SKM-1 treated with dmso at 0.1 percent for 144 hours (cell line): Measurements from ENCODE around the gene ZNF74.

ENCODE experiments used
- DNase-seq: peaks from one replicate; lab custom pipeline; 2025; ENCODE audit not compliant: unreplicated experiment; lab: John Stamatoyannopoulos, UW

Gene ZNF74

DNA sequence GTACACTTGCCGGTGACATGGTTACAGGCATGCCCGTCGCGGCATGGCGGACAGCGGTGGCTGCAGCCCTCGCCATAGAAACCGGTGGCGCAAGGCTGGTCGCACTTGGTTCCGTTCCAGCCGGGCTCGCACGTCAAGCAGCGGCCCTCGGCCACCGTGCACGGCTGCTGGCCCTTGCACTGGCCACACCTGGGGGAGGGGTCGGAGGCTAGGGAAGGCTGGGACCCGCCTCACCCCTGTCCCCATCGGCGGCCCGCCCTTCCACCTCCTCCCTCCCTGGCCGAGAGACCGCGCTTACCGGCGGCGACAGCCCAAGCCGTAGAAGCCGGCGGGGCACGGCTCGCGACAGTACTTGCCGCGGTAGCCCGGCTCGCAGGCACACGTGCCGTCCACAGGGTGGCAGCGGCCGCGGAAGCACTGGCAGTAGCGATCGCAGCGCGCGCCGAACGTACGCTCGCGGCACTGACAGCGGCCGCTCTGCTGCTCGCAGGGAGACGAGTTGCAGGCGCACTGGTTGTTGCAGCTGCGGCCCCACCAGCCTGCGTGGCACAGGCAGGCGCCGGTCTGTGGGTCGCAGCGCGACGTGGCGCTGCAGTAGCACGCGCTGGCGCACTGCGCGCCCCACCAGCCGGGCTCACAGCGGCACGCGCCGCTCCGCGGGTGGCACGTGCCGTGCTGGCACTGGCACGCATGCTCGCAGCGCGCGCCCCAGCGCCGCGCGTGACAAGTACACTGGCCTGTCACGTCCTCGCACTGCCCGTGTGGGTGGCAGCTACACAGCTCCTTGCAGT lies 37.0 kb downstream of the ZNF74 start:
- no peak for DNase-seq

DNA sequence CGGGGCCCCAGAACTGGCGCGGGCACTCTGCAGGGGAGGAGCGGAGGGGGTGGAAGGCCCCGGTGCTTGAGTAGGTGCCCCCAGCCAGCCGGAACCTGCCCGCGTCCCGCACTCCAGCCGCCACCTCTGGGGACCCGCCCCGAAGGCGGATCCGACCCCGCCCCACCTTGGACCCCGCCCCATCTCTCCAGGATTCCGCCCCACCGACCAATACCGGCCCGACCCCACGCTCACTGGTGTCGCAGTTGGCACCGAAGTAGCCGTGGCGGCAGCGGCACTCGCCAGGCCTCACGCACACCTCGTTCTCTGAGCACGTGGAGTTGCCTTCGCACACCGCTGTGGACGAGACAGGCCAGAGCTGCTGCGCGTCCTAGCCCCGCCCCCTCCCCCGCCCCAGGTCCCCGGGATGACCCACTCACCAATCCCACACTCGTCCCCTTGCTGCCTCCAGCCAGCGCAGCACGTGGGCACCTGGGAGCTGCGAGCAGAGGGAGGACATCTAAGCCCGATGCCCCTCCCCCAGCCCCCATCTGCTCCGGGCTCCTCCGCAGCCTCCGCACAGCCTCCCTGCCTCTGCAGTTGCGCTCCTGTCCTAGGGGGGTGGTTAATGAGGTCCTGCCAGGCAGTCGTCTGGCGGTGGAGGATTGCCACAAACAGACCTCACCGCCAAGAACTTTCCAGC lies 37.7 kb downstream of the ZNF74 start:
- DNase-seq: no peak

DNA sequence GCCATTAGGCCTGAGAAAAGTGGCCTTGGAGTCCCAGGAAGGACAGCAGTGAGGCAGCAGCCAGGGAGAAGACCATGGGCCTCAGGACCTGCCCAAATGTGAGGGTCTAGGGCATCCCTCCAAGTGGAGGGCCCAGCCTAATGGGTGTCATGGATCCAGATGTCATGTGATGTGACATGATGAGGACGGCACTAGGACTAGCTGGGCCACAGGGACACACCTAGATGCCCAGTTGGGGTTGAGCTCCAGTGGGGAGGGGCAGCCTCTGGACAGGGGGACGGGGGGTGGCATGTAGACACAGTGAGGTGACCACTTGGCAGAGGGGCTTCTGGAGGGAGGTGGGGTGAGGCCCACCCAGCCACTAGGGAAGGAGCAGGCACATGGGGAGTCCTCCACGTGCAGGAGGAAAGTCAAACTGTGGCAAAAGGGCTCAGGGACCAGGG lies 38.3 kb downstream of the ZNF74 start:
- DNase-seq: no peak

DNA sequence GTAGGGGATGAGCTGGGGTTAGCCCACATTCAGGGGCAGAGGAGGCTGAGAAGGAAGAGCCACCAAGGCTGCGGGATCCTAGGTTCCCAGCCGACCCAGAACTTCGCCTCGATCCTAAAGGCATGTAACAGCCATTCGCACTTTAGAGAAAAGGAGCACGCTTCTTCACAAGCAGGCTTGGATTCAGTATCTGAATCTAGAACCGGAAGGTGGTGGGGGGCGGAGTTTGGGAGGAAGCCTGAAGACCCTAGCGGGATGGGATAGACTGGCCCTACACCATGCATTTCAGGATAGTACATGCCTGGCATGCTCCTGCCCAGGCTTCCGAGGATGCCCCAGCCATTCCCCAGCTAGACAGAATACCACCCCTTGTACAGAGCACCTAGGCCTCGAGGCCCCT lies 39.2 kb downstream of the ZNF74 start:
- DNase-seq: no peak

DNA sequence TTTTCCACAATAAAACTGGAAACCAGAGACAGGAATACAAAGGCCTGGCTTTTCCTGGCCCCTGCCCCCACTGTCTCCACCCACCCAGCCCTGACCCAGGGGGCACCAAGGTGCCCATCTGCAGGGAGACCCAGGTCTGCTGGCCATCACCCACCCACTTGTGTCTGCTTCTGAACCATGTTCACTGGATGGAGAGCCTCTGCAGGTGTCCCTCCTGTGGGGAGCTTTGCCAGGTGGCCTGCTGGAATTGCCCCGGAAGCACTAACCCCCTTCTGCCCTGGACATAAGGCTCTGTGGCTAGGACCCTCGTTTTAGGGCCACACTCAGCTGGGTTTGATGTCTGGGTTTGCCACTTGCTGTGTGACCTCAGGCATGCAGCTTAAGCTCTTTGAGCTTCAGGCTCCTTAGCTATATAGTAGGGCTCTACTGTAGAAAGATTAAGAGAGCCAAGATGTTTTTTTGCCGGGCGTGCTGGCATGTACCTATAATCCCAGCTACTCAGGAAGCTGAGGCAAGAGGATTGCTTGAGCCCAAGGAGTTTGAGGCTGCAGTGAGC lies 39.8 kb downstream of the ZNF74 start:
- no peak for DNase-seq

DNA sequence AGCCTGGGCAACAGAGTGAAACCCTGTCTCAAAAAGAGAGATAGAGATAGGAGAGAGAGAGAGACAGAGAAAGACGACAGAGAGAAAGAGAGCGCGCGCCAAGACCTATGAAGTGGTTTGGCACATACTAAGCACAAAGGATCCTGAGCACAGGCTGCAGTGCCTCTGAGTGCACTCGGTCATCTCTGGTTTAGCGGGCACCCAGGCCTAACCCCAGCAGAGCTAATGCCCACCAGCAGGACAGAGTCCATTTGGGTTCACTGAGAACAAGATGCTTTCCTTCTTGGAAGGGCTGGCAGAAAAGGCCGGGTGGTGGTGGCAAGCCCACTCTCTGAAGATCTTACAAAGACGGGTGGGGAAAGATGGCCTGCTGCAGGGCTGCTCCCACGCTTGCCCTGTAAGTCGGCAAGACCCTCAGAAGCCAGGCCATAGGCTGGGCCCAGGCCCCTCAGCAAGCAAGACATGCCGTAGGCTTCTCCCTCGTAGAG lies 40.4 kb downstream of the ZNF74 start:
- DNase-seq: no peak

DNA sequence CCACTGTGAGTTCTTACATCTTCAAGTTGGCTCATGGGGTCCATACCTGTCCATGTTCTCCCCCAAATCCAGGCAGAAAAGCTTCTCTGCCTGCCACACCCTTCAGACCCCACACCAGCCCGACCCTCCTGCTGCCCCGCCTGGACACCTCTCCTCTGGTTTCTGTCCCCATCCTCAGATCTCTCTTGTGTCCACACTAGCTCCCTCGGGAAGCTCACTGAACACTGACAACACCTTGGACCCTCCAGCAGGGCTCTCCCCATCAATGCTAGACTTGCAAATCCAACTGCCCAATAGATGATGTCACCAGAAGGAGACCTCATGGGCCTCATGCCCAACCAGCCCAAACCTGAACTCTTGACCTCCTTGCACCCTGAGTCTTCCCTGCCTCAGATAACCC lies 40.8 kb downstream of the ZNF74 start:
- no peak for DNase-seq

DNA sequence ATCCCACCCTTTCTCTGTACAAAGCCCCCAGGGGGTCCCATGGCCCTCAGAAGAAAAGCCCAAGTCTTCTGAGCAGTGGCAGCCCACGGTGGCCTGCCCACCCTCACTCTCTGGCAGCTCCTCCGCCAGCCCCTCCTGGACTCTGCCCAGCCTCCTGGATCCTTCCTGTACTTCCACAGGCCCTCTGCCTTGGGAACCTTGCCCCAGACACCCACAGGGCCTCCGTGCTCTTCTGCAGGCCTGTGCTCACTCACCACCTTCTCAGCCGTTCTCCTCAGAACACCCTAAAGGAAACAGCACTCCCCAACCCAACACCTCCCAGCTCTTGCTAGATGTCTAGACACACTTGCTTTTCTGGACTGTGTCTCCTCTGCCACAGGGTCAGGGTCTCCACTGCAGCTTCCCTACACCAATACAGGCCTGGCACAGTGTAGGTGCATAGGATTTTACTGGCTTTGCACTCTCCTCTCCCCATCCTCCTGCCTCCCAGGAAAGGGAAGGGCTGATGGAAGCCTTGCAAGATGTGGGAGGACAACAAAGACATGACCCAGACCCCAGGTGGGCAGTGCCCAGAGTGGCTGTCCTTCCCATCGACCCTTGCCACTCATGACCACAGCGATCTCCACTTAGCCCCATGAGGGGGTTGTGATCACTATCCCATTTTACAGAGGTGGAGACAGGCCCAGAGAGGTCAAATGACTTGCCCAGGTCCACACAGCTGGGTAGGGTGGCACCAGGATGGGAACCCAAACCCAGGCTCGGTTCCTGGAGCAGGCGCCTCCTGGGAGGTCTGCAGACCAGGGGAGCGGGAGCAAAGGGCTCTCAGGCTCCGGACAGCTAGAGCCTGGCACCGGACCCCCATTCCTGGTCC lies 41.7 kb downstream of the ZNF74 start:
- no peak for DNase-seq

DNA sequence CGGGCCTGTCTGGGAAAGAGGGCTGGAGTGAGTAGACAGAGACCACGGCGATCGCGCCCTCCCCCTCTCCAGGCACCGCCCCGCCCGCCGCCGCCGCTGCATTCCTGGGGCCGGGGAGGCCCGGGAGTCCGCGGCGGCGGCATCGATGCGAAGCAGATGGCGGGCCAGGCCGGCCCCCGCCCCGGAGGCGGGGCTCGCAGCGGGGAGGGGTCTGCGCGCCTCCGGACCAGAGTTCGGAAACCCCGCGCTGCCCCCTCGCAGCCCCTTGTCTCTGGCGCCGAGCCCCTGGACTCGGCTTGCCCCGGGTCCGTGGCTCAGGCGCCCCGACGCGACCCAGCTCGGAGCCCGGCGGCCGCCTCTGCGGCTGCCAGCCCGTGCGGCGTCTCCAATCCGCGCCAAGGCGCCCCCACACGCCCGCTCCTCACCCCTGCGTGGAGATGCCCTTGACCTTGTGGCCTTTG lies 42.4 kb downstream of the ZNF74 start:
- DNase-seq: no peak

DNA sequence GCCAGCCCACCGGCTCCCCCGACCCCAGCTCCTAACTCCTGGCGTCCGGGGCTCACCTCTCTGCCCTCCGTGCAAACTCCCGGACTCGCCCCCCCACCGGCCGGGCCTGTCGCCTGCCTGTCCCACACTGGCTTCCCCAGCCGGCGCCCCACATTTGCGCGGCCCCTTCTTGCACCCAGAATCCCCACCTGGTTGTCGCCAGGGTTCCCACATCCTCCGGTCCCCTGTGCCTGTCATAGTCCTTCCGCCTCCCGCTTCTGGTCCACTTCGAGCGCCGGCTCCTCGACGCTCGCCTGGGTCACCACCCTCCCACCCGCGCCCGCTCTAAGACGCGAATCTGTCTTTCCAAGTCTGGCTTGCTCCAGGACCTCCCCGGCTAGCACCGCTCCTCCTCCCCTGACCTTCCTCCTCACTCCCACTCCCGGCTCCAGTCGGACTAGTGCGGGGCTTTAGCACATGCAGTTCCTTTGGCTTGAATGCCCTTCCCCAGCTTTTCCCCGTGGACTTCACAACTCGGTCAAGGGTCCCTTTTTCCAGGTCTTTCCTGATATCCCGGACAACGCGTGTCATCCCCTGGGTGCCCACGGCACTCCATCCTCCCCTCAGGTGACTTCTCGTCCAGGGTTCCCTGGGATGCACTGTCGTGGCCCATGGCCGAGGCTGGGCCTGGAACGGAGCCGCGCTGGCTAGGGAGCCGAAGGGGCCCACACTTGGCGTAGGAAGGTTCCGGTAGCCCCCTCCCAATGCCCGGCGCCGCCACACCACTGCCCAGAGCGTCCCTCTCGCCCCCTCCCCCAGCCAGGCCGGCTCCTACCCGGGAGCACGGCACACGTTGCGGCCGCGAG lies 43.0 kb downstream of the ZNF74 start:
- peak; percentile 43 for DNase-seq

DNA sequence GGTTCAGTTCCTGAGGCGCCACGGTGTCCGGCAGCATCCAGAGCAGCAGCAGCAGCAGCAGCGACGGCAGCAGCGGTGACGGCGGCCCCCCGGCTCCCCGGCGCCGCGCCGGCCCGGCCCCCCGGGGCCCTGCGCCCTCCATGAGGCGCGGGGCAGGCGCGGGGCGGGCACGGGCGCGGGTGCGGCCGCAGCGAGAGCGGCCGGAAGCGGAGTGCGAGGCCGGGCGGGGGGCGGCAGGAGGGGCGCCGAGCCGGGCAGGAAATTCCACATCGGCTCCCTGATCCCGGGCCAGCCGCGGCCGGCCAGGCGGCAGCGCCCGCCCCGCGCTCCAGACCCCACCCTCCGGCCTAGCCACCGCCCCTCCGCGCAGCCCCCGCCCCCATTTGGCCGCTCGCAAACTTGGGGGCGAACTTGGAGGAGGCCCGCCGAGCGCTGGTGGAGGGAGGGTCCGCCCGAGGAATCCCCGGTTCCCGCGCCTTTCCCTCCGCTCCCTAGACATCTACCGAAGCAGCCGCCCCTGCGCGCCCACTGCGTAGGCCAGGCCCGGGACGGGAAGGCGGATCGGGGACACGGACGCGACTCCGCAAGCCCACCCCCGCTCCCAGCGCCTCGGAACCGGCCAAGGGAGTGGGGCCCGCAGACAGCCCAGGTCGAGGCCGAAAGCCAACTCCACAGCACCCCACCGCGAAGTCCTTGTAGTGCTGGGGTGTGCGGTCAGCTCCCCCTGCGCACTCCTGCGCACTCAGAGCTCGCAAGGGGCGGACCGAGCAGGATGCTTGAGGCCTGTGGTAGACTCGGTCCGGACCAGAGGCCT lies 43.9 kb downstream of the ZNF74 start, which contains the start of gene SCARF2:
TSS of gene SCARF2 (minus strand) at position 213 of the 814 bp plus-strand sequence. CDS start at position 142, 71 bp downstream.
- no peak for DNase-seq

DNA sequence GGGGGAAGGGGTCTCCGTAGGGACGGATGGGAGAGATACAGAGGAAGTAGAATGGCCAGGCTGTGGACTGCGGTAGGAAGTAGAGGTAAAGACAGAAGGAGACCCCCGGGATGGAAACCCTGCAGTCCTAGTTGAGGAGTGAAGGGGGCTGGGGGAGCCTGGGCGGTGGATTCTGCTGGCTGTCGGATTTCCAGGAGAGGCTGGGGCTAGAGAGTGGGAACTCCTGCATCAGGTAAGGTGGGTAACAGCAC lies 44.4 kb downstream of the ZNF74 start:
- no peak for DNase-seq

DNA sequence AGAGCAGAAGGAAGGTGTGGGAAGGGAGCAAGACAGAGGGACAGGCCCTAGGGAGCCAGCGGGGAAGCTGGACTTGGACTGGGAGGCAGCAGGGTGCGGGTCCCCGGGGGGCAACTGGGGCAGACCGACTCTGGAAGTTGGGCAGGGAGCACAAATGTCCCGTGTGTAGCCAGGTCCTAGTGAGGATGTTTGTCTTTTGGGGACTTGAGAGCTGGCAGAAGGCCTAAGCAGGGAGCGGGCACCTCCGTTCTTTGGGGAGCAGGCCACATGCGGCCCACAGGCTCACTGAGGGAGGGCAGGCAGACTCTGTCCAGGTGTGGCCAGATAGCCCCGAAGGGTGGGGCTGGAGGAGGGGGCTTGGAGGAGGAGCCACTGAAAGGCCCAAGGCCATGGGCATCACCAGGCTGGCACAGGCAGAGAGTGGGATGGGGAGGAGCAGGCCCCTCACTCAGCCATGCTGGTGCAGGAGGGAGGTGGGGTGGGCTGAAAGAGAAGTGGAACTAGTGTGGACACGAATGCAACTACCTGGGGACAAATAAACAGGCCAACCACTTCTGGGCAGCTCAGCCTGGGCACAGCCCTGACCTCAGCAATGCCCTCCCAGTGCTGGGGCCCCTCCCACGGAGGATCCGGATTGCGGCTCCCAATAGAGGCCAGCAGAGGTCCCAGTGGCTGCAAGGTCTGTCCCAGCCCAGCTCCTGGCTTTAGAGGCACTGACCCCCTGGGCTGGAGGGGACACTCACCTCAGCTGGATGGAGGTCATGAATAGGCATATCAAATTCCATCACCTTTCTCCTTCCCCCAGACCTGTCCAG lies 44.9 kb downstream of the ZNF74 start:
- no peak for DNase-seq

DNA sequence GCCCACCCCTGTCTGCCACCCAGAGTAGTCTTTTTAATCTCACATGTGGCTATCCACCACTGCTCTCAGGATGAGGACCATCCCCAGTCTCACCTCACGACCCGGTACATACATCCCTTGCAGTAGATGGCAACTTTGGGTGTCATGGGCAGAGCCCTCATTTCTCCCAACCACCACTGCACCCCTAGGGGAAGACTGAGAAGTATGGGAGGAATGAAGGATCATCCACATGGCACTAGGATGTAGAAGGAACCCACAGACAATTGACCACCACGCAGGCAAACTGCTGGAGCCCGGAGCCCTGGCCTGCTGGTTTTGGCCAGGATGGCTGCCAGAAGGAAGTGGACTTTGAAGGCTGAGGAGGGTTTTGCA lies 45.6 kb downstream of the ZNF74 start:
- DNase-seq: no peak

DNA sequence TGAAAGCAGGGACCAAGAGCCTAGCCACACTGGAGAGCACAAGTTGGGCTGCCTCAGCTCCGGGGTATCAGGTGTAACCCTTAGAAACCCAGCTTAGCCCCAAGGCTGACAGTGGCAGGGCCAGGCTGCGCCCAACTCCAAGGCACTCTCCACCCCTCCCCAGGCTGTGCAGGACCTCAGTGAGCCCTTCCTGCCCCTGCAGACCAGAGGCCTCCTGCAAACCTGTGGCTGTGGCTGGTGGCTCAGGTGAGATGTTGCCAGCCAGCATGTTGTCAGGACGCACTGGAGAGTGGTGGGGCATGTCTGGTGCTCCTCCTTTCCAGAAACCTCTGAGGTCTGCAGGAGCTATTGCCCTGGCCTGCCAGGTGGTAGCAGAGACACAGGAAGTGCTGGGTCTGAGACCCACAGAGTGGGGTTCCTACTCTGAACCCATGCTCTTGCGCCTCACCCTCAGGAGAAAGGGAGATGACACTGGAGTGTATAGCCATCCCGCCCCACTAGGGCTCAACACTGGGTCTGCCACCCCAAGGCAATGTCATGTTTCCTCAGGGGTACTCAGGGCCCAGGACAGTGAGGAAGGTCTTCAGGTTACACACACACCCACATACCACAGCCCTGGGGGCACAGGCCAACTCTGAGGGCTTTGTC lies 46.1 kb downstream of the ZNF74 start:
- no peak for DNase-seq

DNA sequence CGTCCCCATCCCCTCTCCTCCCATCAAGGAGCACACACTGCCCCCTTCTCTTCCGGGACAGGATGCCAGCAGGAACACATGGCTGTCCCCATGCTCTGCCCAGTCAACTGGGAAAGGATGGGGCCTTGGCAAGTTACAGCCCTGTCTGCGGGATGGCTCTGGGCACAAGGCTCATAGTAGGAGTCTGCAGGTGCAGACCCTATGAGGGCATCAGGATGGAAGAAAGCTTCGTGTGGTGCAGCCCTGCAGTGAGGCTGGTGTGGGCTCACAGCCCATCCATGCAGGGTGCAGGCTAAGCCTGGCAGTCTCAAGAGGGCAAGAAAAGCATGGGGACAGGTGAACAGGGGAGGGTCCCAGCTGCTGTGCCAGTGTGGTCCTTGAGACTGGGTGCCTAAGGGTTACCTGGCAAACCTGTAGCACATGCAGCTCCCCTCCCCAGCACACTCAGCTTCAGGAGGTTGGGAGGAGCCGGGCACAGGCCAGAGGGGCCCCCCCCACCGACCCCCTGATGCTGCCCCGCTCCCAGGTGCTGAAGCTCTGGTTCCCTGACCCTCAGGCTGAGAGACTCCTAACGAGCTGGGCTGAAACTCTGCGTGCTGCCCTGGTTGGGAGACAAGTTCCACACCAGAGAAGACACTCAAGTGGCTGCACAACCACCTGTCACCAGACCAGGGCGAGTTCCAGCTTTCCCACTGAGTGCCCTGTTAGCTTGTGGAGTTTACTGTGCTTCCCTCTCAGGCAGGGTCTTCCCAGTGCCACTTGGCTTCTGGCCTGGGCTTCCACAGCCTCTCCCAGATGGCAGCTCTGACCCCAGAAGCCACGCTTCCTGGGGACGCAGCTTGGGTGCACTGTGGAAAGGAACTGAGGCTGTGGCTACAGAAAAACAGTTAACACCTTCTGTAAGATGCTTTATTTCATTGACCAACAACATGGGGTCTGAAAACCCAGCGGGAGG lies 47.0 kb downstream of the ZNF74 start:
- no peak for DNase-seq
